Activated T-cell treated with anti-CD3 and anti-CD28 coated beads, Interleukin-2, amount 50 U/mL, for 4 hours (primary cell): Measurements from ENCODE around the gene GCN1. TPM values are rescaled to one million over a fixed set of nuclear protein-coding genes. Genes with fewer than 3 reads are reported as not detected.

Experiments
- ATAC-seq, 2 donors: fragments of 200-7000 bp; cut with Tn5 transposase; one replicate each; pipeline ENCODE4 v1.10.0; 2021
- DNase-seq: peaks from one replicate; pipeline ENCODE4 v3.0.0-alpha.2; 2020
- H3K27me3 Mint-ChIP-seq: one replicate; pipeline ENCODE4 v1.8.0; 2021; ENCODE audit warnings: low read depth, mixed read lengths
- H3K36me3 Mint-ChIP-seq: one replicate; pipeline ENCODE4 v1.8.0; 2022; ENCODE audit warnings: mixed read lengths; ENCODE audit not compliant: insufficient read depth
- H3K4me1 Mint-ChIP-seq: one replicate; pipeline ENCODE4 v1.8.0; 2021; ENCODE audit warnings: low read depth, mixed read lengths
- H3K4me3 Mint-ChIP-seq: one replicate; pipeline ENCODE4 v1.8.0; 2021; ENCODE audit warnings: mild to moderate bottlenecking, moderate library complexity, mixed read lengths
- H3K9me3 Mint-ChIP-seq: one replicate; pipeline ENCODE4 v1.8.0; 2021; ENCODE audit warnings: mixed read lengths
- total RNA-seq, 3 donors: library from RNA; stranded (reverse); gene quantifications; one replicate each; pipeline ENCODE4 v1.2.1, GENCODE V29; 2021

The GCN1 gene
- total RNA-seq, 3 donors from 2014 or later: 192 to 204 (median 200) TPM

- ATAC-seq (peak; percentile 47 to 58), DNase-seq (no peak)
- H3K4me1 Mint-ChIP-seq: peaks cover 75% of the 10 kb centered on the region
- no peaks in the 10 kb centered on the region for H3K27me3 Mint-ChIP-seq
- no peaks in the 10 kb centered on the region for H3K9me3 Mint-ChIP-seq
- H3K36me3 Mint-ChIP-seq: peaks cover 10% of the 10 kb centered on the region
- H3K4me3 Mint-ChIP-seq: peak overlapping the region; percentile 93
Measured at GRCh38 chr12:120119271-120119973, 75.1 kb downstream of the GCN1 start.

GRCh38 chr12:120118321-120119061 lies 76.0 kb downstream of the GCN1 start:
- peak overlapping the region; percentile 93 for H3K4me3 Mint-ChIP-seq

GRCh38 chr12:120117961-120118320 lies 76.6 kb downstream of the GCN1 start:
- peaks cover 70% of the 10 kb centered on the region for H3K4me1 Mint-ChIP-seq
- H3K4me3 Mint-ChIP-seq: peak overlapping the region; percentile 93
- no peaks in the 10 kb centered on the region for H3K9me3 Mint-ChIP-seq
- DNase-seq: no peak
- ATAC-seq: no peak
- H3K27me3 Mint-ChIP-seq: no peaks in the 10 kb centered on the region
- peaks cover 17% of the 10 kb centered on the region for H3K36me3 Mint-ChIP-seq

More at GRCh38 chr12:120118321-120119061, 76.0 kb downstream of the GCN1 start:
- H3K4me1 Mint-ChIP-seq: peaks cover 71% of the 10 kb centered on the region
- H3K36me3 Mint-ChIP-seq: peaks cover 14% of the 10 kb centered on the region
- ATAC-seq (no peak), DNase-seq (no peak)
- no peaks in the 10 kb centered on the region for H3K9me3 Mint-ChIP-seq
- H3K27me3 Mint-ChIP-seq: no peaks in the 10 kb centered on the region

GRCh38 chr12:120116792-120117651 lies 77.5 kb downstream of the GCN1 start:
- H3K9me3 Mint-ChIP-seq: no peaks in the 10 kb centered on the region
- ATAC-seq: peak; percentile 60 to 63
- no peaks in the 10 kb centered on the region for H3K27me3 Mint-ChIP-seq
- H3K36me3 Mint-ChIP-seq: peaks cover 17% of the 10 kb centered on the region
- peak overlapping the region; percentile 93 for H3K4me3 Mint-ChIP-seq
- peak; percentile 97 for DNase-seq
- peaks cover 77% of the 10 kb centered on the region for H3K4me1 Mint-ChIP-seq

GRCh38 chr12:120116441-120116791 lies 78.1 kb downstream of the GCN1 start, which contains the start of gene RAB35:
Gene RAB35, minus strand, starts transcription at chr12:120116753. Its CDS starts 103 bp downstream, at chr12:120116650.
- DNase-seq (no peak), ATAC-seq (peak in 1 of 2 donors; percentile 11)
- H3K9me3 Mint-ChIP-seq: no peaks in the 10 kb centered on the region
- peaks cover 17% of the 10 kb centered on the region for H3K36me3 Mint-ChIP-seq
- H3K4me3 Mint-ChIP-seq: peak within 1 kb of the TSS; percentile 93
- H3K27me3 Mint-ChIP-seq: no peaks in the 10 kb centered on the region
- peaks cover 77% of the 10 kb centered on the region for H3K4me1 Mint-ChIP-seq

GRCh38 chr12:120115692-120116440 lies 78.6 kb downstream of the GCN1 start:
- ATAC-seq: peak in 1 of 2 donors; percentile 6
- peak overlapping the region; percentile 92 for H3K4me3 Mint-ChIP-seq
- H3K4me1 Mint-ChIP-seq: peaks cover 77% of the 10 kb centered on the region
- H3K27me3 Mint-ChIP-seq: no peaks in the 10 kb centered on the region
- no peaks in the 10 kb centered on the region for H3K9me3 Mint-ChIP-seq
- no peak for DNase-seq
- peaks cover 17% of the 10 kb centered on the region for H3K36me3 Mint-ChIP-seq

GRCh38 chr12:120115066-120115465 lies 79.4 kb downstream of the GCN1 start:
- peaks cover 77% of the 10 kb centered on the region for H3K4me1 Mint-ChIP-seq
- no peaks in the 10 kb centered on the region for H3K27me3 Mint-ChIP-seq
- H3K4me3 Mint-ChIP-seq: peak overlapping the region; percentile 92
- DNase-seq (no peak), ATAC-seq (no peak)
- H3K36me3 Mint-ChIP-seq: peaks cover 17% of the 10 kb centered on the region
- no peaks in the 10 kb centered on the region for H3K9me3 Mint-ChIP-seq

GRCh38 chr12:120110550-120111501 lies 83.7 kb downstream of the GCN1 start:
- H3K36me3 Mint-ChIP-seq: peaks cover 15% of the 10 kb centered on the region

GRCh38 chr12:120109570-120110267 lies 84.8 kb downstream of the GCN1 start:
- peak overlapping the region; percentile 6 for H3K4me3 Mint-ChIP-seq
- no peaks in the 10 kb centered on the region for H3K27me3 Mint-ChIP-seq
- H3K36me3 Mint-ChIP-seq: peaks cover 18% of the 10 kb centered on the region
- DNase-seq (no peak), ATAC-seq (no peak)
- H3K4me1 Mint-ChIP-seq: peaks cover 56% of the 10 kb centered on the region
- no peaks in the 10 kb centered on the region for H3K9me3 Mint-ChIP-seq

More at GRCh38 chr12:120110550-120111501, 83.7 kb downstream of the GCN1 start:
- ATAC-seq: peak; percentile 79 to 81
- Mint-ChIP-seq H3K4me3 (peak overlapping the region; percentile 69), H3K9me3 (no peaks in the 10 kb centered on the region), H3K4me1 (peaks cover 67% of the 10 kb centered on the region), H3K27me3 (no peaks in the 10 kb centered on the region)
- no peak for DNase-seq

- H3K4me1 Mint-ChIP-seq: peaks cover 43% of the 10 kb centered on the region
- DNase-seq (no peak), ATAC-seq (no peak)
- H3K27me3 Mint-ChIP-seq: no peaks in the 10 kb centered on the region
- H3K9me3 Mint-ChIP-seq: no peaks in the 10 kb centered on the region
- no peak overlapping the region for H3K4me3 Mint-ChIP-seq
- H3K36me3 Mint-ChIP-seq: peaks cover 14% of the 10 kb centered on the region
Measured at GRCh38 chr12:120106151-120106550, 88.4 kb downstream of the GCN1 start.

GRCh38 chr12:120103371-120103770 lies 91.1 kb downstream of the GCN1 start:
- Mint-ChIP-seq H3K4me3 (no peak overlapping the region), H3K27me3 (no peaks in the 10 kb centered on the region), H3K9me3 (no peaks in the 10 kb centered on the region), H3K36me3 (peaks cover 14% of the 10 kb centered on the region), H3K4me1 (peaks cover 30% of the 10 kb centered on the region)
- no peak for ATAC-seq
- no peak for DNase-seq

GRCh38 chr12:120103044-120103338 lies 91.5 kb downstream of the GCN1 start:
- Mint-ChIP-seq H3K9me3 (no peaks in the 10 kb centered on the region), H3K4me1 (peaks cover 26% of the 10 kb centered on the region), H3K27me3 (no peaks in the 10 kb centered on the region), H3K36me3 (peaks cover 14% of the 10 kb centered on the region), H3K4me3 (no peak overlapping the region)
- DNase-seq: no peak
- no peak for ATAC-seq
